IPS-15b (cell line): ENCODE measurements around the gene HORMAD2.
A peak's percentile ranks its signal among the peaks of the same experiment; 100 is the strongest.

ENCODE experiments used
- H3K27me3 ChIP-seq: one replicate; pipeline ENCODE4 v1.6.1; 2013; ENCODE audit warnings: low read length; ENCODE audit not compliant: control insufficient read depth, insufficient read depth
- H3K36me3 ChIP-seq: one replicate; pipeline ENCODE4 v1.6.1; 2013; ENCODE audit warnings: low read length; ENCODE audit not compliant: control insufficient read depth, insufficient read depth
- H3K4me1 ChIP-seq: one replicate; pipeline ENCODE4 v1.6.1; 2013; ENCODE audit warnings: mild to moderate bottlenecking, low read length; ENCODE audit not compliant: control insufficient read depth, insufficient read depth
- H3K4me3 ChIP-seq: one replicate; pipeline ENCODE4 v1.5.1; 2013; ENCODE audit warnings: low read depth, low read length
- H3K9ac ChIP-seq: one replicate; pipeline ENCODE4 v1.6.1; 2013; ENCODE audit warnings: low read depth, mild to moderate bottlenecking, low read length
- H3K9me3 ChIP-seq: one replicate; pipeline ENCODE4 v1.6.1; 2013; ENCODE audit warnings: mild to moderate bottlenecking, low read length; ENCODE audit not compliant: control insufficient read depth, insufficient read depth

HORMAD2 gene

DNA sequence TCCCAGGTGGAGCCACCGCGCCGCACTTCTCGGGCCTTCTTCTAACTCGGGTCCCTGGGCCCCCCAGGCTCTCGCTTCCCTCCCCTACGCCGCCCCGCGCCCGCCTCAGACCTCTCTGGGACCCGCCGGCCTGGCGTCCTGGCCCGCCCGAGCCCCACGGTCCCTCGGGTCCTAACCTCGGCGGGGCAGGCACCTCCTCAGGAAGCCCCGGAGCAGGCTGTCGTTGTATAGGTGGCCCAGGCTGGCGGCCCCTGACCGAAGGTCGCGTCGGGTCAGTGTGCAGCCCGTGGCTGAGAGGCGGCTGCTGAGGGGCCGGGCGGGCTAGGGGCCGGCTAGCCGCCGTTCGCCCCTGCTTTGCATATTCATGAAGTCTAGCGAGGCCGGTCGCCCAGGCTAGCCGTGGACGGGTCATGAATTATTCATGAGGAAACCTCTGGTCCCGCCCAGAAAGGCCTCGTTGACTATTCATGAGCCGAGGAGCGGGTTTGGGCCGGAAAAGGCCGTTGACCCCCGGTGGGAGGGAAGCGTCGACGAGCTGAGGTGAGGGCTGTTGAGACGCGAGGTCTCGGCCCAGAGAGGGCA, at the start of gene HORMAD2:
Gene HORMAD2 (plus strand): TSS at position 513 of the 582 bp plus-strand sequence. CDS start 13,489 bp downstream, outside the sequence.
- Histone ChIP-seq H3K9me3 (no peaks in the 10 kb centered on the region), H3K27me3 (peaks cover 7% of the 10 kb centered on the region), H3K4me3 (peak within 1 kb of the TSS; percentile 38), H3K36me3 (no peaks in the 10 kb centered on the region), H3K9ac (no peak within 1 kb of the TSS), H3K4me1 (peaks cover 8% of the 10 kb centered on the region)

GRCh38 chr22:30031328-30031727, 48.9 kb upstream of the HORMAD2 start:
- Histone ChIP-seq H3K9me3 (no peaks in the 10 kb centered on the region), H3K27me3 (no peaks in the 10 kb centered on the region), H3K4me3 (no peak overlapping the region), H3K36me3 (peaks cover 6% of the 10 kb centered on the region), H3K4me1 (no peaks in the 10 kb centered on the region), H3K9ac (no peak overlapping the region)

- Histone ChIP-seq H3K36me3 (peaks cover under 1% of the 10 kb centered on the region), H3K9ac (no peak overlapping the region), H3K9me3 (no peaks in the 10 kb centered on the region), H3K4me3 (no peak overlapping the region), H3K27me3 (no peaks in the 10 kb centered on the region), H3K4me1 (no peaks in the 10 kb centered on the region)
Measured at GRCh38 chr22:30031764-30032455, 48.4 kb upstream of the HORMAD2 start.

- Histone ChIP-seq H3K4me1 (peaks cover 3% of the 10 kb centered on the region), H3K27me3 (no peaks in the 10 kb centered on the region), H3K36me3 (no peaks in the 10 kb centered on the region), H3K4me3 (no peak overlapping the region), H3K9ac (no peak overlapping the region), H3K9me3 (no peaks in the 10 kb centered on the region)
Measured at GRCh38 chr22:30033137-30033536, 47.1 kb upstream of the HORMAD2 start.

DNA sequence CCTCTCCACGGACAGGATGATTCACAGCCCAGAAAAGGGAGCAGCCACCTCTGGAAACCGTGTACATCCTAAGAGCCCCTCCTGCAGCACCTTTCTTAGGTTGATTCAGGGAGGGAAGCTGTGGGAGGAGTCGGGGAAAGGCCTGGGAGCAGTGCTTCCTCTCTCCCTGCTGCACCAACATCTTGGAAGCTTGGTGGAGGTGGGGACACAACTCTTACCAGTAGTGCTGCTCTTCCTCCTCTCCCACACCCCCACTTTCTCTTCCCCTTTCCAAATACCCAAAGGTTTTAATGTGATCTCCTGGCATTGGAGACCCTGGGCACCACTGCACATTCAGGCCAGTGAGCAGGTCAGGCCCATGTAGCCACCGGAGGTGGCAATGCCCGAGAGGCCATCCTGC, 46.4 kb upstream of the HORMAD2 start:
- no peaks in the 10 kb centered on the region for H3K9me3 ChIP-seq
- peaks cover 3% of the 10 kb centered on the region for H3K4me1 ChIP-seq
- H3K27me3 ChIP-seq = no peaks in the 10 kb centered on the region
- H3K9ac ChIP-seq = no peak overlapping the region
- H3K36me3 ChIP-seq = no peaks in the 10 kb centered on the region
- H3K4me3 ChIP-seq = no peak overlapping the region

GRCh38 chr22:30036656-30037055, 43.6 kb upstream of the HORMAD2 start:
- Histone ChIP-seq H3K4me3 (no peak overlapping the region), H3K27me3 (no peaks in the 10 kb centered on the region), H3K9me3 (no peaks in the 10 kb centered on the region), H3K4me1 (peaks cover 3% of the 10 kb centered on the region), H3K36me3 (peaks cover 3% of the 10 kb centered on the region), H3K9ac (no peak overlapping the region)

- Histone ChIP-seq H3K4me3 (no peak overlapping the region), H3K27me3 (no peaks in the 10 kb centered on the region), H3K36me3 (peaks cover 6% of the 10 kb centered on the region), H3K4me1 (peaks cover 3% of the 10 kb centered on the region), H3K9ac (no peak overlapping the region), H3K9me3 (no peaks in the 10 kb centered on the region)
Measured at GRCh38 chr22:30038219-30038618, 42.0 kb upstream of the HORMAD2 start.

GRCh38 chr22:30040499-30041260, 39.6 kb upstream of the HORMAD2 start:
- H3K4me1 ChIP-seq = peaks cover 3% of the 10 kb centered on the region
- H3K36me3 ChIP-seq = peaks cover 6% of the 10 kb centered on the region
- H3K9me3 ChIP-seq = no peaks in the 10 kb centered on the region
- H3K27me3 ChIP-seq = no peaks in the 10 kb centered on the region
- H3K4me3 ChIP-seq = no peak overlapping the region
- H3K9ac ChIP-seq = no peak overlapping the region

DNA sequence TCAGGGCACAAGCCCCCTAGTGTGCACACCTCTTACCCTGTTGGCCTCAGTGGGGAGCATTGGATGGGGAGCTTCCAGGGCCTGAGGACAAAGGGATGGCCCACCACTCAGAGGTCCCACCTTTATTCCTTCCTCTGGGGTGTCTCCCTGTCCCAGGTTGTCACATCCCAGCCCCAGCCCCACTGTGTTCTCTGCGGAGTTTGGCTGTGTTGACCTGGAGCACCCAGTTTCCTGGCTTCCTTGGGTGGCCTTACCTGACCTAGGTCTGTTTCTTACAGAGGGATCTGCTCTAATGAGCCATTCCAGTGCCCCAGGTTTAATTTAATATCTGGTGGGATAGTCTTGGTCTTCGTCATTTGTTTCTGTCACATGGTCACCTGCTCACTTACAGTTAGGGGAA, 38.8 kb upstream of the HORMAD2 start:
- Histone ChIP-seq H3K27me3 (no peaks in the 10 kb centered on the region), H3K9ac (no peak overlapping the region), H3K9me3 (no peaks in the 10 kb centered on the region), H3K4me3 (no peak overlapping the region), H3K36me3 (peaks cover 6% of the 10 kb centered on the region), H3K4me1 (peaks cover 3% of the 10 kb centered on the region)

DNA sequence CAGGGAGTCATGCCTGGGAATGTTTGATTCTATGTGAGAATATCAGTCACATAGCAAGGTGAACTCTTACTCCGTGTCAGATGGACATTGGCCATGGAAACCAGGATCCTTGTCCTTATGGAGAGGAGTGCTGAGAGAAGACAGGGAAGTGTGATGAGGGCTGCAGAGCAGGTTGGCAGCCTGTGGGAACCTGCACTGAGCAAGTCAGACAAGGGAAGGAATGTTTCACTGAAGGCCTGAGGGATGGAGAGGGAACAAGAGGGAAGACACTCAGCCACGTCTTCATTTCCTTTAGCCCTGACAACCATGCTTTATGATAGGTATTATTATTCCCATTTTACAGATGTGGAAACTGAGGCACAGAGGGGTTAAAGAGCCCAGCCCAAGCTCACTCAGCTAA, 38.4 kb upstream of the HORMAD2 start:
- no peak overlapping the region for H3K4me3 ChIP-seq

GRCh38 chr22:30043161-30043560, 37.1 kb upstream of the HORMAD2 start:
- H3K27me3 ChIP-seq = no peaks in the 10 kb centered on the region
- H3K4me1 ChIP-seq = no peaks in the 10 kb centered on the region
- no peaks in the 10 kb centered on the region for H3K9me3 ChIP-seq
- peaks cover 6% of the 10 kb centered on the region for H3K36me3 ChIP-seq
- no peak overlapping the region for H3K9ac ChIP-seq
- H3K4me3 ChIP-seq = no peak overlapping the region

More for the DNA sequence above, 38.4 kb upstream of the HORMAD2 start:
- H3K36me3 ChIP-seq = peaks cover 6% of the 10 kb centered on the region
- H3K27me3 ChIP-seq = no peaks in the 10 kb centered on the region
- no peak overlapping the region for H3K9ac ChIP-seq
- peaks cover 3% of the 10 kb centered on the region for H3K4me1 ChIP-seq
- H3K9me3 ChIP-seq = no peaks in the 10 kb centered on the region

DNA sequence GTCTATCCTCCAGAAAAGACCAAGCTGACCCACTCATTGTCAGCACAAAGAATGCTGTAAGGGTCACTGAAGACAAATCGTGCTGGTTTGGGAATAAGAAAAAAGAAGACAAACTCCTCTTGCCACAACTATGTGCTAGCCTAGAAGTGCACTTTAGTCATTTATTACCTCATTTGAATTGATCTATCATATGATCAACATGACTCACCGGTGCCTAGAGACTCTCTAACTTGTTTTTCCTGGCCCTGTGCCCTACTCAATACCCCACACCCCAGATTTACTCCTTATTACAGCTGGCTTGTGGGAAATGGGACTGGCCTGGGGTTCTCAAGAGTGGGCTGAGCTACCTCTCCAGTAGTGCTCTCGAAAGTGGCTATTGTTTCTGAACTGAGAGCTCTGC, 35.9 kb upstream of the HORMAD2 start:
- H3K4me3 ChIP-seq = no peak overlapping the region
- no peaks in the 10 kb centered on the region for H3K4me1 ChIP-seq
- H3K36me3 ChIP-seq = peaks cover 6% of the 10 kb centered on the region
- no peak overlapping the region for H3K9ac ChIP-seq
- no peaks in the 10 kb centered on the region for H3K9me3 ChIP-seq
- H3K27me3 ChIP-seq = no peaks in the 10 kb centered on the region
